Brain microvascular endothelial cell (primary cell): ENCODE results near the gene TNS4.

Experiments
- DNase-seq: peaks from one replicate; pipeline ENCODE4 v3.0.0-alpha.2; 2020
- H3K27ac ChIP-seq: fragments of 250-450 bp; sonication (Bioruptor Pico); 2 replicates; pipeline ENCODE4 v1.5.1; 2020; ENCODE audit warnings: mild to moderate bottlenecking, moderate library complexity
- H3K27me3 ChIP-seq: fragments of 250-450 bp; sonication (Bioruptor Pico); replicated peaks from 2 replicates; pipeline ENCODE4 v1.5.1; 2020; ENCODE audit warnings: mild to moderate bottlenecking
- H3K36me3 ChIP-seq: fragments of 250-450 bp; sonication (Bioruptor Pico); replicated peaks from 2 replicates; pipeline ENCODE4 v1.5.1; 2020; ENCODE audit warnings: mild to moderate bottlenecking
- H3K4me3 ChIP-seq: 2 replicates; pipeline ENCODE4 v1.5.1; 2011; ENCODE audit warnings: low read depth, mild to moderate bottlenecking, control low read depth, low read length, moderate library complexity
- CTCF ChIP-seq: IDR thresholded peaks from 2 replicates; pipeline ENCODE4 v1.5.1; 2011; ENCODE audit warnings: low read depth, mild to moderate bottlenecking, moderate library complexity, low read length, control low read depth, inconsistent platforms; ENCODE audit errors: missing control alignments
- in situ Hi-C: cut with HindIII; loops from 2 replicates; pipeline ENCODE4 v1.10.0; 2017; ENCODE audit warnings: low sequenced_read_pairs, low pct_ligation_motif_present

The TNS4 gene

DNA sequence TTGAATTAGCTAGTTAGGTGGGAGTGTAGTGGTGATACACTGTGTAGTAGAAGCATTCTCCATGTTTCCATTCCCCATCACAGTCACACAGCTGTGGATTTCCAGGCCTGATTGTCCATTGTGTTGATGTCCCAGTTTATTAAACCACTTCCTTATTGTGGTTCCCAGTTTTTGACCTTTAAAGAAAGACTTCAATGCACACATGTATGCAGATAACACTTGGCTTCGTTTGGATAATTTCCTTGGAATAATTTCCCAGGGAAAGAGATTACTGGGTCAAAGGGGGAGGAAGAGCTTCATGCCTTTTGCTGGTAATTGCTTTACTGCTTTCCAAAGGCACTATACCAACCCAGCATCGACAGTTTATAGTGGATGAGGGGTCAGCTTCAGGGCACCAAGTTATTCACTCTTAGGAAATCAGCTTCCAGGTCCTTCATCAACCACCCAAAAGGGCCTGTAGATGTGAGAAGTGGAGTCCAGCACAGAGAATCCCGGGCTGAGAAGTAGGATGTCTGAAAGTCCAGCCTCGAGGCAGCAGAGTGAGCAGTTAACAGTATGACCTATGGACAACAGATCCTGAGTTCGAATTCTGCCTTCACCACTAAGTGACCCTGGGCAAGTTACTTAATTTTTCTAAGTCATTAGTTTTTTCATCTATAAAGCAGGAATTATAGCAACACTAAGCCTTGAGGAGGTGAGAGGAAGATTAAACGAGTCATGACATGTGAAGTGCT is 31.3 kb upstream of the TNS4 start:
- no peak for TF ChIP-seq CTCF
- Histone ChIP-seq H3K4me3 (no peak overlapping the region), H3K36me3 (no peaks in the 10 kb centered on the region), H3K27me3 (no peaks in the 10 kb centered on the region), H3K27ac (peak overlapping the region; percentile 72)
- no peak for DNase-seq
- in situ Hi-C loops: loop anchor here (25.0 kb wide), 2 partner anchors 120 to 220 kb away; partner anchors contain the start of genes RARA and TOP2A

GRCh38 chr17:40531051-40531991 is 29.9 kb upstream of the TNS4 start:
- no peak for DNase-seq
- Histone ChIP-seq H3K27me3 (no peaks in the 10 kb centered on the region), H3K4me3 (no peak overlapping the region), H3K36me3 (no peaks in the 10 kb centered on the region), H3K27ac (no peak overlapping the region)
- no peak for TF ChIP-seq CTCF
- in situ Hi-C loops: loop anchor here (25.0 kb wide), 2 partner anchors 119 to 219 kb away; partner anchors contain the start of genes RARA and TOP2A

DNA sequence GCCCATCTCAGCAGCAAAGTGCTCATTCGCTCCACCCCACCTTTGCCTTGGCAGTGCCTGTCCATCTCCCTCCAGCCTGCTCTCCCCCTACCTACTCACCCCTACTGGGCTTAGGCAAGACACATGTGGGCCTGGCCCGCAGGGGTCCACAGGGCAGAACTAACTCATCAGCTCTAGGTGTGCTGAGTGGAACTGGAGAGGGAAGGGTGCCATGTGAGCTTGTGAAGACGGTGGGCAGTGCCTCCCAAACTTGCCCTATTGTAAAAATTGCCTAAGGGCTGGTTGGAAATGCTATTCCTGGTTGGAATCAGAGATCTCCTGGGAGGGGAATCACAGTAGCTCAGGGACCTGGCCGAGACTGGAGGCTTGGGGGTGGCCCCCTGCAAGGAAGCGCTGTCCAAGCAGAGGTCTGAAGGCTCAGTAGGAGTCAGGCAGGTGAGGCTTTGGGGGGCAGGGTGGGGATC is 29.1 kb upstream of the TNS4 start:
- no peak overlapping the region for H3K27ac ChIP-seq
- no peak overlapping the region for H3K4me3 ChIP-seq
- H3K36me3 ChIP-seq: no peaks in the 10 kb centered on the region
- no peaks in the 10 kb centered on the region for H3K27me3 ChIP-seq
- no peak for DNase-seq
- TF ChIP-seq CTCF: no peak
- in situ Hi-C loops: loop anchor here (25.0 kb wide), 2 partner anchors 118 to 218 kb away; partner anchors contain the start of genes RARA and TOP2A

DNA sequence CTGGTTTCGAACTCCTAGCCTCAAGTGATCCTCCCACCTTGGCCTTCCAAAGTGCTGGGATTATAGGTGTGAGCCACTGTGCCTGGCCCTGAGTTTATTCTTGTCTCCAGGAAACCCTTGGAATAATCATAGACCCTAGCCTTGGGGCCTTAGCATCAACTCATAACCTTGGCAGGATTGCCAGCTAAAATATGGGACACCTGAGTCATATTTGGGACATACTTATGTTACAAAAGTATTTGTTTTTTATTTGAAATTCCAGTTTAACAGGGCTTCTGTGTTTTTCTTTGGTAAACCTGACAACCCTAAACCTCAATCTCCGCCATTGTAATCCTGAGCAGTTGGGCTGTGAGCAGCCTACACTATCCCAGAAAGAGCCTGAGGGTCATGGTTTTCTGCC is 28.6 kb upstream of the TNS4 start:
- Histone ChIP-seq H3K27ac (no peak overlapping the region), H3K27me3 (no peaks in the 10 kb centered on the region), H3K4me3 (no peak overlapping the region), H3K36me3 (no peaks in the 10 kb centered on the region)
- no peak for DNase-seq
- no peak for TF ChIP-seq CTCF
- in situ Hi-C loops: loop anchor here (25.0 kb wide), 2 partner anchors 118 to 218 kb away; partner anchors contain the start of genes RARA and TOP2A

DNA sequence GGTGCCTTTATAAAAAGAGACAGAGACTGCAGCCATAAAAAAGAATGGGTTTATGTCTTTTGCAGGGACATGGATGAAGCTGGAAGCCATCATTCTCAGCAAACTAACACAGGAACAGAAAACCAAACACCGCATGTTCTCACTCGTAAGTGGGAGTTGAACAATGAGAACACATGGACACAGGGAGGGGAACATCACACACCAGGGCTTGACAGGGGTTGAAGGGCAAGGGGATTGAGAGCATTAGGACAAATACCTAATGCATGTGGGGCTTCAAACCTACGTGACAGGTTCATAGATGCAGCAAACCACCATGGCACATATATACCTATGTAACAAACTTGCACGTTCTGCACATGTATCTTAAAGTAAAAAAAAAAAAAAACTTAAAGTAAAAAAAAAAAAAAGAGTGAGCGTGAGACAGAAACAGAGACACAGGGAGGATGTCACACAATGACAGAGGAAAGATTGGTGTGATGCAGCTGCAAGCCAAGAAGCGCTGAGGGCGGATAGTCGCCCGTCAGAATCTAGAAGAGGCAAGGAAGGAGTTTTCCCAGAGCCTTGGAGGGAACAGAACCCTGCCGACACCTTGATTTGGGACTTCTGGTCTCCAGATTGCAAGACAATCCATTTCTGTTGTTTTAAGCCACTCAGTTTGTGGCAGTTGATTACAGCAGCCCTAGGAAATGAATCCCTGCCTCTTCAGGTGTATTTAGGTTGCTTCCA is 27.4 kb upstream of the TNS4 start:
- no peak for TF ChIP-seq CTCF
- in situ Hi-C loops: loop anchor here (25.0 kb wide), 2 partner anchors 117 to 217 kb away; partner anchors contain the start of genes RARA and TOP2A
- no peak for DNase-seq
- Histone ChIP-seq H3K27me3 (no peaks in the 10 kb centered on the region), H3K27ac (no peak overlapping the region), H3K36me3 (no peaks in the 10 kb centered on the region), H3K4me3 (no peak overlapping the region)
